ENCODE results near the gene OTX1. TPM values are rescaled to one million over a fixed set of nuclear protein-coding genes. Genes with fewer than 3 reads are reported as not detected.
"Not testable (repeated sequence)": the region's sequence is repeated elsewhere in the genome, so short reads cannot be mapped to it uniquely, and the experiment has no call there.

The OTX1 gene
- total RNA-seq, 2 donors from 2014 or later, result not detected

- intact Hi-C loops (cut with DNase I), result no loop called here
- no peak for DNase-seq
- ATAC-seq, result peak in 1 of 2 donors; percentile 44
Observed at GRCh38 chr2:63056107-63057050, 5.7 kb downstream of the OTX1 start.

GRCh38 chr2:63057249-63058143 lies 6.9 kb downstream of the OTX1 start:
- DNase-seq, result no peak
- no peak for ATAC-seq
- intact Hi-C loops (cut with DNase I), result no loop called here

GRCh38 chr2:63058144-63058920 lies 7.7 kb downstream of the OTX1 start:
- ATAC-seq, result peak in 1 of 2 donors; percentile 14
- DNase-seq, result no peak
- intact Hi-C loops (cut with DNase I), result no loop called here

GRCh38 chr2:63058921-63059792 lies 8.5 kb downstream of the OTX1 start:
- intact Hi-C loops (cut with DNase I), result no loop called here
- DNase-seq, result no peak
- ATAC-seq, result peak; percentile 12 to 37

GRCh38 chr2:63059793-63060471 lies 9.3 kb downstream of the OTX1 start:
- intact Hi-C loops (cut with DNase I), result no loop called here
- ATAC-seq (no peak), DNase-seq (no peak)

GRCh38 chr2:63060472-63060991 lies 9.9 kb downstream of the OTX1 start:
- no peak for DNase-seq
- intact Hi-C loops (cut with DNase I), result no loop called here
- ATAC-seq, result no peak

- intact Hi-C loops (cut with DNase I), result no loop called here
- ATAC-seq, result no peak
- DNase-seq, result no peak
Observed at GRCh38 chr2:63064197-63064596, 13.6 kb downstream of the OTX1 start.

- ATAC-seq, result no peak
- intact Hi-C loops (cut with DNase I), result no loop called here
- no peak for DNase-seq
Observed at GRCh38 chr2:63064661-63065060, 14.0 kb downstream of the OTX1 start.

GRCh38 chr2:63066265-63066664 lies 15.6 kb downstream of the OTX1 start:
- intact Hi-C loops (cut with DNase I), result no loop called here
- no peak for ATAC-seq
- no peak for DNase-seq

- no peak for ATAC-seq
- no peak for DNase-seq
- intact Hi-C loops (cut with DNase I), result no loop called here
Observed at GRCh38 chr2:63066838-63067237, 16.2 kb downstream of the OTX1 start.

- no peak for DNase-seq
- intact Hi-C loops (cut with DNase I), result no loop called here
- ATAC-seq, result no peak
Observed at GRCh38 chr2:63071664-63072063, 21.0 kb downstream of the OTX1 start.

- no peak for DNase-seq
- ATAC-seq, result no peak
- intact Hi-C loops (cut with DNase I), result no loop called here
Observed at GRCh38 chr2:63073994-63074393, 23.4 kb downstream of the OTX1 start.

GRCh38 chr2:63074399-63074798 lies 23.8 kb downstream of the OTX1 start:
- DNase-seq; intact Hi-C loops (cut with DNase I); ATAC-seq: not testable (repeated sequence)

- DNase-seq, result no peak
- intact Hi-C loops (cut with DNase I), result no loop called here
- no peak for ATAC-seq
Observed at GRCh38 chr2:63078852-63079606, 28.4 kb downstream of the OTX1 start.

GRCh38 chr2:63081404-63081803 lies 30.8 kb downstream of the OTX1 start:
- ATAC-seq, result no peak
- intact Hi-C loops (cut with DNase I), result no loop called here

GRCh38 chr2:63086687-63087086 lies 36.1 kb downstream of the OTX1 start:
- DNase-seq (no peak), ATAC-seq (no peak)
- intact Hi-C loops (cut with DNase I), result no loop called here

More at GRCh38 chr2:63081404-63081803, 30.8 kb downstream of the OTX1 start:
- DNase-seq, result no peak

GRCh38 chr2:63092401-63092800 lies 41.8 kb downstream of the OTX1 start:
- intact Hi-C loops (cut with DNase I), result no loop called here
- ATAC-seq (no peak), DNase-seq (no peak)

Data from left cardiac atrium (tissue), 4 donors.